Hepatocyte (in vitro differentiated cells): ENCODE results near the gene SDK1.

Experiments used
- CTCF ChIP-seq: fragments of 200-600 bp; sonication (generic); IDR thresholded peaks from 2 replicates; pipeline ENCODE4 v1.5.1; 2016; ENCODE audit warnings: antibody characterized with exemption, mild to moderate bottlenecking; ENCODE audit not compliant: poor library complexity
- EZH2 ChIP-seq: fragments of 200-600 bp; sonication (generic); IDR thresholded peaks from 2 replicates; pipeline ENCODE4 v1.6.1; 2016; ENCODE audit warnings: antibody characterized with exemption, mild to moderate bottlenecking, borderline replicate concordance

- TF ChIP-seq CTCF (no peak), EZH2 (no peak)
Measured at GRCh38 chr7:4074407-4074806, 773.4 kb downstream of the SDK1 start.
